ENCODE results near the gene ZCCHC7. TPM values are rescaled to one million over a fixed set of nuclear protein-coding genes. Genes with fewer than 3 reads are reported as not detected.

Gene ZCCHC7
- total RNA-seq, 1 donor: 25.0 TPM

- DNase-seq (ENCODE audit: low read depth): no peak
- no peak overlapping the region for H3K4me3 ChIP-seq (ENCODE audit: low read depth, low read length)
- TF ChIP-seq CTCF (IDR thresholded peaks at IDR 0.05; ENCODE audit: insufficient read depth, low read depth, low read length): peak; percentile 34
These were observed 89.3 kb downstream of the ZCCHC7 start for GRCh38 chr9:37209431-37210386.

GRCh38 chr9:37210737-37211523 is 90.6 kb downstream of the ZCCHC7 start:
- H3K4me3 ChIP-seq (ENCODE audit: low read depth, low read length): no peak overlapping the region
- TF ChIP-seq CTCF (IDR thresholded peaks at IDR 0.05; ENCODE audit: insufficient read depth, low read depth, low read length): no peak
- DNase-seq (ENCODE audit: low read depth): peak; percentile 28

- no peak overlapping the region for H3K4me3 ChIP-seq (ENCODE audit: low read depth, low read length)
- DNase-seq (ENCODE audit: low read depth): no peak
- TF ChIP-seq CTCF (IDR thresholded peaks at IDR 0.05; ENCODE audit: insufficient read depth, low read depth, low read length): no peak
These were observed 92.1 kb downstream of the ZCCHC7 start for GRCh38 chr9:37212435-37212834.

DNA sequence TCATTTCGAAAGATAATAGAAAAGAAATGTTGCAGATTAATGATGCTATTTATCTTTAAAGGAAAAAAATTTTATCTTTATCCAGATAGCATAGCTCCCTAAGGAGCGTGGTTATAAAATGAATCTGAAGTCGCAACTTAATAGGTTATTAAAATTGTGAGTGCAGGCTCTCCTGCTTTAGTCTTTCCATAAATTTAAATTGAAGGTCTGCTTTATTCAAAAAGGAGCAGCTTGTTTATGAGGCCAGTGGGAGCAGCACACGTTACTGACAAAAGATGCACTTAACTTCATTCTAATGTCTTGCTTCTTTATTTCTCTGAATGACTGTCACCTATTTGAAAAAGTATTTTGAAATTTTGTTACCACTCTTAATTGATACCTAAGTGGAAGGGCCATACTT is 95.0 kb downstream of the ZCCHC7 start:
- no peak for DNase-seq (ENCODE audit: low read depth)
- TF ChIP-seq CTCF (IDR thresholded peaks at IDR 0.05; ENCODE audit: insufficient read depth, low read depth, low read length): no peak
- H3K4me3 ChIP-seq (ENCODE audit: low read depth, low read length): no peak overlapping the region

DNA sequence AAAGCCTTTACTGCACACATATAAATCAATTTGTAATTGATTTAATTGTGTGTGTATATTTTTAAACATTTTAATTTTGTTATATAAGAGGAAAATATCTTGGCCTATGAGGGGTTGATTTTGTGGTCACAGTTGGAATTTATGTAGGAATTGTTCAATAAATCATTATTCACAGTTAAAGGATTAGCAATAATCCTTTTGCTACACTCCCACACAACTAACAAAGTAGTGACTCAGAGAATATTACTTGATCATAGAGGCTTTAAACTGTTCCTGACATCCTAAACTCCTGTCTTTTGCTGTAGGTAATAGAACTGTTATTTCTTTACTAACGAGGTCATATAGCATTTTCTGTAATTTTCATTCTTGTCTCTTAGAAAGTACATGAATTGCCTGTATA is 95.5 kb downstream of the ZCCHC7 start:
- DNase-seq (ENCODE audit: low read depth): peak; percentile 47
- no peak for TF ChIP-seq CTCF (IDR thresholded peaks at IDR 0.05; ENCODE audit: insufficient read depth, low read depth, low read length)
- no peak overlapping the region for H3K4me3 ChIP-seq (ENCODE audit: low read depth, low read length)

- no peak for DNase-seq (ENCODE audit: low read depth)
- no peak overlapping the region for H3K4me3 ChIP-seq (ENCODE audit: low read depth, low read length)
- TF ChIP-seq CTCF (IDR thresholded peaks at IDR 0.05; ENCODE audit: insufficient read depth, low read depth, low read length): no peak
These were observed 96.8 kb downstream of the ZCCHC7 start for GRCh38 chr9:37217161-37217560.

Data from fibroblast of villous mesenchyme (primary cell).